AG20443 (cell line): ENCODE measurements around the gene CHST13.
"Not testable (repeated sequence)": the region's sequence is repeated elsewhere in the genome, so short reads cannot be mapped to it uniquely, and the experiment has no call there.

Experiments used
- DNase-seq: peaks from one replicate; pipeline ENCODE4 v3.0.0; 2012; ENCODE audit warnings: low spot score, mixed read lengths

The CHST13 gene

DNA sequence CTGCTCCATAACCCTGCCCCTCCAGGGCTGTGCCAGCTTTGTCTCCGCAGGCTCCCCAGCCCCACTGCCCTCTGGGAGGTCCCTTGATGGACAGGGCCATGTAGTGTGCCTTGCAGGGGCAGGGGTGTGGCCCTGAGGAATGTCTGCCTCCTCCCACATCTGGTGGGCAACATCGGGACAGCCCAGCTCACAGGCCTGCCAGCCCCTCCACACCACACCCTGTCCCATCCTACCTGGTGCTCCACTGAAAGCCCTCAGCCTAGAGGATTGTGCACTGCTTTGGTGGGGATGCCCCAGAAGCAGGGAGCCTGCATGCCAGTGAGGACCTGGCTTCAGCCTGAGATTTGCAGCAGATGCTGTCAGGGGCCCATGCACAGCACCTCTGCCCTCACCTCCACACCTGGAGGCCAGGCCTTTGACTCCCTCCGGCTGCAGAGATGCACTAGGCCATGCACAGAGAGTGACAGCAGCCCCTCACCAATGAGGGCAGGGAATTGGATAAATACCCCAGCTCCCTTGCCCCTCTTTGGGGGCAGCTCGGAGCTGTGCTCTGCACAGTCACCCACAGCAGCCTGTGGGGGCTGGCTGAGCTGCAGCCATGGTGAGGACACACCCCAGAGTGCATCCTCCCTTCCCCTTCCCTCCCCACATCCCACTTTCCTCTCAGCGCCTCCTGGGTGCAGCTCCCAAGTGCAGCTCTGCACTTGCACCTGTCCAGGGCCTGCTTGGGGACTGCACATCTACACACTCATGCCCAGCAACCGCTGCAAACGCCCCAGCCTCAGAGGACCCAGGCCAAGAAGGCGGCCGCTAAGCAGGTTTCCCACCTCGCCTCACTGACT lies 32.1 kb downstream of the CHST13 start:
- DNase-seq: peak; percentile 2

DNA sequence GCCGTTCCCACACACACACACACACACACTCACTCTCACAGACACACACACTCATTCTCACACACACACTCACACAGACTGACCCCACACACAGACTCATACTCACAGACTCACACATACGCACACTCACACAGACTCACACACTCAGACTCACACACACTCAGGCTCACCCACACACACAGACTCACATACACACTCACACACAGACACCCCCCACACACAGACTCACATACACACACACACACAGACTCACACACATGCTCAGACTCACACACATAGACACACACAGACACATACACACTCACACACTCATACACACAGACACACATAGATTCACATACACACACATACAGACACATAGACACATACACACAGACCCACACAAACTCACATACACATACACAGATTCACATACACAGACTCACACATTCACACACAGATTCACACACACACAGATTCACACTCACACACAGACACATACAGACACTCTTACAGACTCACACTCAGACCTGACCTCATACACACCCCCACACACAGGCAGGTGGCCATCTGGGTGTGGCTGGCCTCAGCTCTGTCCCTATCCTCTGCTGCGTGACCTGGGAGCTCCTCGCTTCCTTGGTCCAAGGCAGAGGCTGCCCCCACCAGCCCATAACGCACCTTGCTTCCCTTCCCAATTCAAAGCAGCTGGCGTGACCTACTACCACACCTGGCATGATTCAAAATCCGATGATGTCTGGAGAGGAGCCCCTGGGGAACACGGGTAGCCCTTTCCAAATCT lies 32.9 kb downstream of the CHST13 start:
- no peak for DNase-seq

DNA sequence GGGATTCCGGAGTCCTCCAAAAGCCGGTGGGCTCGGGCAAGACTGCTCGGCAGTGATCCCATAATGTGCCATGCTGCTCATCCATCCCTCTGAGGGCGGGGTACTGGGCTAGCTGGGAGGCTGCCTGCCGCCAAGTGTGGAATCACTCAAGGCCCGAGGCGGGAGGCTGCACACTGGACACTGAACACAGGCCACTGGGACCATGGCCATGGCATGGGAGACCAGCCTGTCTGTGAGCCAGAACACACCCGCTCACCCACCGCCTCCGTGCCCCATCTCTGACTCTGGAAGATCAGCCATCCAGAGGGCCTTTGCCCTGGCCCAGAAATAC lies 33.4 kb downstream of the CHST13 start:
- DNase-seq: peak; percentile 6

DNA sequence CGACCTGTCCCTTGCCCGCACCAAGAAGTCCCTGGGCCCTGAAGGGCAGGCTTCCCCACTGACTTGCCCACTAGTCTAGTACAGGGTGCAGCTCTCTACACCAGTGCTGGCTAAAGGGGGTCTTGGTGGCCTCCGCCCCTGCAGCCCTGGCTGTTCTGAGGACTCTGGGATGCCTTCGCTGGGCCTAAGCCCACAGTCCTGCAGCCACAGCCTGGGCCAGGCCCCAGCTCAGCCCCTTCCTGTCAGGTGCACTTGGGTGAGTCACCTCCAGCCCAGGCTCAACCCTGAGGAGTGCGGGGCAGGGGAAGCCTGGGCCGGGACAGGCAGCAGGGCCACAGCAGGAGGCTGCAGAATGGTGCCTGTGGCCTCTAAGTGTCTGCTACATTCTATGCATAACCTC lies 33.8 kb downstream of the CHST13 start:
- DNase-seq: peak; percentile 58

DNA sequence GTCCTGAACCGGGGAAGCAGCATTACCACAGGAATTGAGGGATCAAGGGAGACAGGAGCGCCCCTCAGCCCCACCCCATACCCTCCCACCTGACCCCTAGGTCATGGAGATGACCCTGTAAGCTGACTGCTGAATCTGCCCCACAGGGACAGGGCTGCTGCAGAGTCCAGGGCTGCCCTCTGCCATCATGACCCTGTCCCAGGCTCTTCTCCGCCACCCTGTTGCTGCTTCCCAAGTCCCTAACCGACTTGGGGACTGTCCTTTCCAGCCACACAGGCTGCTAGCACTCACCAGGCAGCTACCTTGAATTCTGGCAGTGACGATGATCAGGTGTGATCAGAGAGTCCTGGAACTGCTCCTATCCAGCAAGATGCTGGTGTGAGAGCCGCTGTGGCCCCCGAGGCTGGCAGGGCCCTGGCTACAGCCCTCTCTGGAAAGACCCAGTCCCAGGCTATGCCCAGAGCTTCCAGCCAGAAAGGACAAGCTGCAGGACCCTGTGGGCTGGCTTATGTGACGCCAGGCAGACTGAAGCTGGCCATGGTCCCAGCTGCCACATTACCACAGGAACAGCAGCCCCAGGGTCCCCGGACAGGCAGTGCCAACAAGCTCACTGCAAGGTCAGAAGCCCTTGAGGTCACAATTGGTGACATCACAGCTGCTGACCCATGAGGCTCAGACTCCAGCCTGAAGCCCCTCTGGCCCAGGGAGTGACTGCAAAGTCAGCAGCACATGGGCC lies 34.5 kb downstream of the CHST13 start, which contains the start of gene C3orf22:
TSS of gene C3orf22 (minus strand) at position 597 of the 736 bp plus-strand sequence. CDS start 5,542 bp downstream, outside the sequence.
- peak; percentile 4 for DNase-seq

DNA sequence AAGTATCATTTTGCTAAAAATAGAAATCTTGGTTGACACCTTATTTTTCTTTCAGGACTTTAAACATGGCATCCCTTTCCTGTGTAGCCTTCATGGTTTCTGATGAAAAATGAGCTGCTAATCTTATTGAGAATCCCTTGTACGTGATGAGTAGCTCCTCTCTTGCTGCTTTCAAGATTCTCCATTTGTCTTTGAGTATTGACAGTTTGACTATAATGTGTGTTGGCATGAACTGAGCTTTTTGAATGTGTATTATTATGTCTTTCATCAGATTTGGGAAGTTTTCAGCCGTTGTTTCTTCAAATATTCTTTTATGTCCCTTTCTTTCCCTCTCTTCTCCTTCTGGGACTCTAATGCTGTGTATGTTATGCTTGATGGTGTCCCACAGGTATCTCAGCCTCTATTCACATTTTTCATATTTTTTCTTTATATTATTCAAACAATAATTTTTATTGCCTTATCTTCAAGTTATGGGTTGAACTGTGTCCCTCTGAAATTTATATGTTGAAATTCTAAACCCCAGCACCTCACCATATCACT lies 38.9 kb downstream of the CHST13 start:
- no peak for DNase-seq

DNA sequence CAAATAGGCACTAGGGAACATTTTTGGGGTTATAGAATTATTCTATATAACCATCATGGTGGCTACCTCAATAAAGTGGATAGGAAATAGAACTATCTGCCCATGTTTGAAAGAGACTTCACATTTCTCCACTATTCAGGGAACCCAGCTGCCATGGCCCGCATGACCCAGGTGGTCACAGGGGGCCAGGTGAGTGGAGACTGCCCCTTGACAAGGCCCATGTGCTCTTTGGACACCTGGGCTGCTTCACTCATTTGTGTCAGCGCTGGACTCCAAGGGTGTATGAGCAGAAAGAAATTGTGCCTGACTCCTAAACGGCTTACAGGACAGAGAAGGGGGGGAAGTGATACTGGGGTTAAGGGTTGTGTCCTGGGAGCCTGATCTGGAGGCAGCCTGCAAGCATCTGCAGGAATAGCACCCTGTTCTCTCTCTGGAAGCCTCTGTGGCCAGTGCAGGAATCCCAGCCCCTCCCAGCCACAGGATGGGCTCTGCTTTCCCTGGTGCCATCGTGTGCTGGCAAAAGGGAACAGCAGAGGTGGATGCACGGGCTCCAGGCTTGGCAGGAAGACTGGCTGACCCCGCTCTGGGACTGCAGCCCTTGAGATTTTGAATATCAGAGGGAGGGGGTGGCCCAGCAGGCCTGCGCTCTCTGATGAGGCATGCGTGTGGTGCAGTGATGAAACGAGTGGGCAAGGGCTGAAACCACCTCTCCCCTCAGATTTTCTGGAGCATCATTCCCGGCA lies 43.9 kb downstream of the CHST13 start:
- peak; percentile 29 for DNase-seq

DNA sequence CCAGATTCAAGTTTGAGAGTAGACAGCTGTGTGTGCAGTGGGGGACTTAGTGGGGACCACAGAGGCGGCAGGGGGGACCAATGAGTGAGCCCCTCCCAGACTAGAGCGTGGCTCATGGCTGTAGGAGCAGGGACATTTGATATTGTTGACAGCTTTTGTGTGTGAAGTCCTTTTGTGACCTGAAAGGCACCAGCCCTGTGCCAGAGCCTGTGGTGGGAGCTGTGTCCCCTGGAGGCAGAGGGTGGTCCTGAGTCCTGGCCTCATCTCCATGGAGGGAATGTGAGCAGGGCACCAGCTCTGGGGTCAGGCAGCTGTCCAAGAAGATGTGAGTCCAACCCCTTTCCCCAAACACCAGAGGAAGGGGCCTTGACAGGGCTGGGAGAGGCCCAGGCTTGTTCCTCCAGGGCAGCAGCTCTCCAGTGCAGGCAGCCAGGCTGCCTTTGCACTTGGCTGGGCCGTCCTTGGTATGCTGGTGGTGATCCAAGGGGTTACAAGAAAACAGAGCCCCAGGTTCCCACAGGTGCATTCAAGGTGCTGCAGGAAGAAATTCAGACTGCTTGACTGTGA lies 44.9 kb downstream of the CHST13 start:
- DNase-seq: peak; percentile 9

DNA sequence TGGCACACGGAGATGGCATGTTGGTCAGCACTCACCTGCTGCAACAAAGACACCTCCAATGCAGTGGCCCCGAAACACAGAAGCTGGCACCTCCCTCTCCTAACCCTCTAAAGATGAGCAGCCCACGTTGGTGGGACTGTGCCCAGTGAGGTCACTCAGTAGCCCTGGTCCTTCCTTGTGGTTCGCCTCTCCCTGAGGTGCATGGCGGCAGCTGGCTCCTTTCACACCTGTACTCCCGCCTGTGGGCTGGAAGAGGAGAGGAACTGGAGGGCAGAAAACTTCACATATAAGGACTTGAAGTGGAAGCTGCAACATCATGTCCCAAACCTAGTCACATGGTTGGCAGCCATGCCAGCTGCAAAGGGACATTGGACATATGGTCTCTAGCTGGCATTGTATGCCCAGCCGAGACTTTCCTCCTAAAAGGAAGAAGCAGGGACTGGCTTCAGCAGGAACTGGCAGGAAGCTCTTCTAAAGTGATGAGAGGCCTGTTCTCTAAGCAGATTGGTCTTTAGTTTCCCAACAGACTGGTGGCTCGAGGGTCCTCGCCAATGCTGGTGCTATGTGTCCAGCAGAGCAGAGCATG lies 45.5 kb downstream of the CHST13 start:
- DNase-seq: peak; percentile 3

DNA sequence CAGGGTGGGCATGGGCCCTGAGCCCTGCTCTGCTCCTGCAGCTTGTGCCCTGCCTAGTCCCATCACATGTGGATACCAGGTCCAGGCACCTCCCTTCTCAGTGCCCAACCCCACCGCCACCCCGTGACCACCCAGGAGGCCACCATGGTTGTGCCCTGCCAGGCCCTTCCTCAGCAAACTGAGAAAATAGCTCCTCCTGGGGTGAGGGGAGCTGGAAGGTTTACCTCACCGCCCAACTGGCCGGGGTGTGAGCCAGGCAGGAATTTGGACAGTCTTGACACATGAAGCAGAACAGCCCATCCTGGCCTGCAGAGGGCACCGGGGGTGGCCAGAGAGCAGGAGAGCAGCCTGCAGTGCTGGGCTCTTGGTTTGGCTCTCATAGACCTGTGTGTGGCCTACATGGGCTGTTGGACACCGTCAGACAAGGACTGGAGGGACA lies 46.2 kb downstream of the CHST13 start:
- DNase-seq: peak; percentile 24

DNA sequence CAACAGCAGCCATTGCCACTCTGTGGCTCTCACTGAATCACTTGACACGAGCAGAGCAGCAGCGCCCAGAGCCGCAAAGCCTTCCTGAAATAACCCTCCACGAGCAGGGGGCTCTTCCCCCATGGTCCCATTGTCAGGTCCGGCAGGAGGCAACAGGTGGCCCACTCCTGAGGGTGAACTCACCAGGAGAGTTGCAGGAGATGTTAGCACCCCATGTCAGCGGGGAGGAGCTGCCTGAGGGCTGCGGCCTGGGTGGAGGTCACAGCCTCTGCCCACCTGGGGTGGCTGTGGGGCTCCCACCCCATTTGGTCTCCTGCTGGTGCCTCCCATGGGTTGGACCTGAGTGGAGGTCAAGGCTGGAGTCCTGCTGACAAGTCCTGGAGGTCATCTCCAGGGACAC lies 47.1 kb downstream of the CHST13 start:
- peak; percentile 6 for DNase-seq

DNA sequence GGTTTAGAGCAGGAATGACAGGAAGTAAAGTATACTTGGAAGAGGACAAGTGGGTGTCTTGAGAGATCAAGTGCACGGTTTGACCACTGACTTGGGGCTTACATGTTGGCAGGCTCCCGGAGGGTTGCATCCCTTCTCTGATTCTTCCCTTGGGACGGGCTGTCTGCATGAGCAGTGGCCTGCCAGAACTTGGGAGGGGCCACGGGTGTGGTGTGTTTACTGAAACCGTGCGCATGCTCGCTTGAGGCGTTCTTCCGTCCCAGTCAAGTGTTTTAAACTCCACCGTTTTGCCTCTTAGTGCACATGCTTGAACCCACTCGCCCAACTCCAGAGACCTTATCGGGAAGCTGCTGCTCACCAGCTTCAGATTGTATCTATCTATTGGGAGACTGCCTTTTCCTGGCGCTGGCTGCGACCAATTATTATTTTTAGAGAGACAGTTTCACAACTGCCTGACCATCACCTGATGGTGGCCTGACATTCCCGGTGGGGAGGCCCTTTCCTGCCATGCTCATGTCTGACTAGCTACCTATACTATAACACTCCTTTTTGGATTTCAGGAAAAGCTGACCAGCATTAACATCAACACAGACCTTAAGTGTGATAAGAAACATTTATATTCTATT lies 49.6 kb downstream of the CHST13 start:
- no peak for DNase-seq

DNA sequence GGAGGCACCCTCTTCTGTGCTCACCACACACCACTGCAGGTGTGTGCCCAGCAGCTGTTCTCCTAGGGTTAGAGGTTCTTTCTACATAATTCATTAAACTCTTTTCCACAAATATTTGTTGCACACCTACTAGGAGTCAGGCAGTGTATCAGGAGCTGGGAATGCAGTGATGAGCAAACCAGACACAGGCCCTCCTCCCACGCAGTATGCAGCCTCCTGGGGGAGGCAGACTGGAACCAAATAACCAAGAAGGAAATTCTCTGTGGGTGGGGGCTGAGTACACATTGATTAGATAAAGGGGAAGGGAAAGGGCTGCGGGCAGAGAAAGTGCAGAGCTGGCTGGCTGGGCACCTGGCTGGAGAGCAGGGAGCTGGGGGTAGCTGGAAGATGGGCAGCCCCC lies 53.3 kb downstream of the CHST13 start:
- no peak for DNase-seq

DNA sequence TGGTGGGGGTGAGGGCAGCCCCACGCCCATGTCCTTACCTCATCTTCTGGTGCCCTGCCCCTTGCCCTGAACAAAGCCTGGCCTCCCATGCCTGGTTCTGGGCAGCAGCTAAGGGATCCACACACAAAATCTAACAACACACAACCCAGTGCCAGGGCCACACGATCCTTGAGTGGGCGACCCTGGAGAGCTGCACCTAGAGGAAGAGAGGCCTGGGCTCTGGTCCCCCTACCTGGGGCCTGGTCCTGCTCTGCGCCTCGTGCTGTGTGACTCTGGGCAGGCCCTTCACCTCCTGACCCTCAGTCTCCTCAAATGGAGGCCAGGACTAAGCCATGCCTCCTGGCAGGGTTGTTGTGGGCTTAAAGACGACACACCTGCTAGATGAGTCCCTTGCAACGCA lies 54.7 kb downstream of the CHST13 start:
- DNase-seq: no peak

DNA sequence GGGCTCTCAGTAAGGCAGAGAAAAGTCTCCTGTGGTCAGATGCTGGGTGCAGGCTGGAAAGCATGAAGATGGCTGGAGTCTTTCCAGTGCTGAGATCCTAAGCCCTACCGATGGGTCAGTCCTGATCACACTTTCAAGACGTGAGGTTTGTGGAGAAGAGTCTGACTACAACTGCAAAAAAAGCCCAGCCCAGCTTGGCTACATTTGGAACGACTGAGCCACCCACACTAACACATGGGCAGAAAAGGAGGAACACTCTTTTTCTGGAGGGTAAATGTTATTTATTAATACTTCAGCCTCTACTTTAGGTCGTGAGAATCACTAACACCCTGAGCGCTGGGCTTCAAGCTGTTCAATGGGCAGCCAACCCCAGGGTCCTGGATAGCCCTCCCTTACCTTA lies 56.8 kb downstream of the CHST13 start:
- DNase-seq: no peak

DNA sequence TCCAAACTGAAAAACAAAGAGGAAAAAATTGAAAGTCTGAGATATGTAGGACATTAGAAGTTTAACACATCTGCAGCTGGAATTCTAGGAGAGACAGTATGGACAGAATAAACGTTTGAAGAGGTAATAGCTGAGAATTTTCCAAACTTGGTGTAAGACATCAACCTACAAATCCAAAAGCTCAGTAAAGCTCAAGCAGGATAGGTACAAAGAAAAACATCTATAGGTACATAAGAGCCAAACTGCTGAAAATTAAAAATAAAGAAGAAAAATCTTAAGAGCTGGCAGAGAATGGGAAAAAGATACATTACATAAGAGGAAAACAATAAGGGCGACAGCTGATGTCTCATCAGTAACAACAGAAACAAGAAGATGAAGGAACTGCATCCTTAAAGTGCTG lies 57.6 kb downstream of the CHST13 start:
- DNase-seq: no peak

DNA sequence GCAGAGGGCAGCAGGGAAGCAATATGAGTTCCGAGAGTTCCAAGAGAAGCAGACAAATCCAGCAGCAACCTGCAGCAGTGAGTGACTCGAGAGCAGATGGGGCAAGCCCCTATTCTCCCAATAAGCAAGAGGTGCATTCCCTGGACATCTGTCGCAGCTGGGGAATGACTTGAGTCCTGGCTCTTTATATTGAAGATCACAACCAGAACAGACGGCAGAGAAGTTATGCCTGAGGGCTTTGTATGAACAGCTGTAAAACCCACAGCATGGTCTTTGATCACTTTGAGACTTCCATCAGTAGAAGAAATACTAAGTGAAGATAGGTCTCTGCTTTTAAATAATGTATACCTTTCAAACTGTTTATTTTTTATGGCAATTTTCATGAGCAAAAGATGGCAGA lies 58.4 kb downstream of the CHST13 start:
- DNase-seq: no peak

DNA sequence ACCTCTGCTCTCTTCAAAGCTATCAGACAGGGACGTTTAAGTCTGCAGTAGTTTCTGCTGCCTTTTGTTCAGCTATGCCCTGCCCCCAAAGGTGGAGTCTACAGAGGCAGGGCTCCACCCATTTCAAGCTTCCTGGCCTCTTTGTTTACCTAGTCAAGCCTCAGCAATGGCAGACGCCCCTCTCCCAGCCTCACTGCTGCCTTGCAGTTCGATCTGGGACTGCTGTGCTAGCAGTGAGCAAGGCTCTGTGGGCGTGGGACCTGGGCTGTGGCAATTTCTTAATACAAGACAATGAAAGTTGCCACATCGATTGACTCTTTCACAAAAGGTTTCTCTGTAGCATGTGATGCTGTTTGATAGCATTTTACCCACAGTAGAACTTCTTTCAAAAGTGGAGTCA lies 67.6 kb downstream of the CHST13 start:
- not testable (repeated sequence) for DNase-seq
